K562 (cell line): ENCODE data around the gene TMEM107. TPM values are rescaled to one million over a fixed set of nuclear protein-coding genes. Genes with fewer than 3 reads are reported as not detected.
A peak's percentile ranks its signal among the peaks of the same experiment; 100 is the strongest.

Source experiments
- ASH1L ChIP-seq: fragments of 450-650 bp; IDR thresholded peaks from 2 replicates; pipeline ENCODE4 v1.6.1; 2018; ENCODE audit warnings: borderline replicate concordance, mild to moderate bottlenecking, low read depth; ENCODE audit not compliant: partially characterized antibody
- BMI1 ChIP-seq: fragments of 150-350 bp; IDR thresholded peaks from 2 replicates; pipeline ENCODE4 v1.6.1; 2014; ENCODE audit warnings: low read length
- BRD4 ChIP-seq: fragments of 200-600 bp; sonication (generic); IDR thresholded peaks from 2 replicates; pipeline ENCODE4 v1.6.1; 2017; ENCODE audit warnings: inconsistent platforms
- CBFB ChIP-seq: sonication (generic); formaldehyde crosslinking; IDR thresholded peaks from 2 replicates; pipeline ENCODE4 v1.4.0; 2020; ENCODE audit warnings: mild to moderate bottlenecking, missing genetic modification reagents
- CCNT2 ChIP-seq: IDR thresholded peaks from 2 replicates; pipeline ENCODE4 v1.6.1; 2011; ENCODE audit warnings: borderline replicate concordance, low read depth, mild to moderate bottlenecking, moderate library complexity, mixed read lengths, low read length; ENCODE audit not compliant: insufficient read length; ENCODE audit errors: extremely low read depth
- CHD4 ChIP-seq: fragments of 200-600 bp; sonication (generic); IDR thresholded peaks from 3 replicates; pipeline ENCODE4 v1.6.1; 2012; ENCODE audit warnings: low read depth, mild to moderate bottlenecking, mixed read lengths, low read length, inconsistent platforms; ENCODE audit not compliant: insufficient read depth, insufficient replicate concordance, poor library complexity, severe bottlenecking
- DACH1 ChIP-seq: fragments of 450-650 bp; IDR thresholded peaks from 2 replicates; pipeline ENCODE4 v1.6.1; 2018; ENCODE audit not compliant: partially characterized antibody
- E2F5 ChIP-seq: sonication (generic); formaldehyde crosslinking; IDR thresholded peaks from 2 replicates; pipeline ENCODE4 v1.8.0; 2022; ENCODE audit warnings: mild to moderate bottlenecking, missing genetic modification reagents
- FOS ChIP-seq: IDR thresholded peaks from 3 replicates; pipeline ENCODE4 v1.6.1; 2011; ENCODE audit not compliant: insufficient read length; ENCODE audit errors: extremely low read depth
- GATAD2A ChIP-seq: fragments of 450-650 bp; IDR thresholded peaks from 2 replicates; pipeline ENCODE4 v1.6.1; 2017
- GTF2A2 ChIP-seq: IDR thresholded peaks from 2 replicates; pipeline ENCODE4 v1.6.1; 2016; ENCODE audit warnings: mild to moderate bottlenecking, missing genetic modification characterization, missing compliant biosample characterization
- HDAC3 ChIP-seq: fragments of 450-650 bp; IDR thresholded peaks from 2 replicates; pipeline ENCODE4 v1.6.1; 2018; ENCODE audit warnings: borderline replicate concordance, mild to moderate bottlenecking, moderate library complexity; ENCODE audit not compliant: partially characterized antibody
- HIVEP1 ChIP-seq: fragments of 250-450 bp; sonication (Bioruptor Pico); IDR thresholded peaks from 2 replicates; pipeline ENCODE4 v1.4.0; 2020; ENCODE audit warnings: mild to moderate bottlenecking
- HMGN3 ChIP-seq: IDR thresholded peaks from 2 replicates; pipeline ENCODE4 v1.6.1; 2011; ENCODE audit warnings: borderline replicate concordance, low read depth, mild to moderate bottlenecking, mixed read lengths, low read length; ENCODE audit not compliant: insufficient read length; ENCODE audit errors: extremely low read depth
- KAT8 ChIP-seq: fragments of 450-650 bp; IDR thresholded peaks from 2 replicates; pipeline ENCODE4 v1.6.1; 2016; ENCODE audit warnings: low read depth, mild to moderate bottlenecking
- MYNN ChIP-seq, 2 experiments: sonication (generic); formaldehyde crosslinking in 1 of 2; IDR thresholded peaks; 2 replicates each; pipeline versions ENCODE4 v1.5.0 to v1.6.1; 2016 to 2020; ENCODE audit warnings: antibody characterized with exemption in 1 of 2, missing genetic modification reagents in 1 of 2
- SIN3B ChIP-seq: fragments of 450-650 bp; IDR thresholded peaks from 2 replicates; pipeline ENCODE4 v1.6.1; 2017; ENCODE audit warnings: low read depth, mild to moderate bottlenecking, moderate library complexity
- THAP7 ChIP-seq: fragments of 250-450 bp; sonication (Bioruptor Pico); IDR thresholded peaks from 2 replicates; pipeline ENCODE4 v1.5.0; 2021
- XRCC4 ChIP-seq: IDR thresholded peaks from one replicate; pipeline ENCODE4 v1.6.1; 2011; ENCODE audit not compliant: insufficient read depth, insufficient read length; ENCODE audit errors: extremely low read depth
- ZFP1 ChIP-seq: fragments of 450-650 bp; formaldehyde crosslinking; IDR thresholded peaks from 2 replicates; pipeline ENCODE4 v1.4.0; 2020; ENCODE audit warnings: mild to moderate bottlenecking, mixed read lengths
- ZKSCAN8 ChIP-seq: fragments of 200-800 bp; sonication (Bioruptor generic); IDR thresholded peaks from 2 replicates; pipeline ENCODE4 v1.6.1; 2016; ENCODE audit warnings: missing genetic modification characterization, missing compliant biosample characterization
- ZNF24 ChIP-seq: fragments of 450-650 bp; IDR thresholded peaks from 2 replicates; pipeline ENCODE4 v1.6.1; 2016
- ZNF830 ChIP-seq: fragments of 250-450 bp; sonication (Bioruptor Pico); IDR thresholded peaks from 2 replicates; pipeline ENCODE4 v1.5.0; 2021; ENCODE audit warnings: mild to moderate bottlenecking
- polyA plus RNA-seq, 8 experiments: library from polyadenylated mRNA; depleted of rRNA in 4 of 8; stranded (reverse) in 5 of 8; unstranded in 3 of 8; fragments of >200 nt; fragmentation: Nextera tagmentation in 2 of 8; fragmentation: Illumina TruSeq in 1 of 8; extraction: Ambion mirVana in 2 of 8; extraction: Trizol in 1 of 8; gene quantifications; 2 replicates each; pipeline versions ENCODE4 v1.2.1 to v1.2.3, GENCODE V29; 2011 to 2014; ENCODE audit warnings: inconsistent platforms in 1 of 8, missing spikeins in 1 of 8
- total RNA-seq, 7 experiments: library from RNA; depleted of rRNA in 6 of 7; stranded (reverse); fragments of >200 nt in 6 of 7; fragmentation: Illumina TruSeq in 2 of 7; extraction: Trizol in 2 of 7; gene quantifications; 2 replicates each; pipeline versions ENCODE4 v1.2.1 to v1.2.3, GENCODE V29; 2011 to 2021; ENCODE audit warnings: low replicate concordance in 1 of 7
- TF ChIP-seq, protein P1 (sequence below): fragments of 250-450 bp; sonication (Bioruptor Pico); IDR thresholded peaks from 2 replicates; pipeline ENCODE4 v1.8.0; 2021; ENCODE audit warnings: borderline replicate concordance, mild to moderate bottlenecking, moderate library complexity; ENCODE audit not compliant: poor library complexity, severe bottlenecking

TMEM107 gene
- total and polyA plus RNA-seq, 9 of the 15 experiments (the other 6 are each of a cell fraction or from before 2014, with no cell fraction given) = 7.1 to 26.2 (median 16.9) TPM

DNA sequence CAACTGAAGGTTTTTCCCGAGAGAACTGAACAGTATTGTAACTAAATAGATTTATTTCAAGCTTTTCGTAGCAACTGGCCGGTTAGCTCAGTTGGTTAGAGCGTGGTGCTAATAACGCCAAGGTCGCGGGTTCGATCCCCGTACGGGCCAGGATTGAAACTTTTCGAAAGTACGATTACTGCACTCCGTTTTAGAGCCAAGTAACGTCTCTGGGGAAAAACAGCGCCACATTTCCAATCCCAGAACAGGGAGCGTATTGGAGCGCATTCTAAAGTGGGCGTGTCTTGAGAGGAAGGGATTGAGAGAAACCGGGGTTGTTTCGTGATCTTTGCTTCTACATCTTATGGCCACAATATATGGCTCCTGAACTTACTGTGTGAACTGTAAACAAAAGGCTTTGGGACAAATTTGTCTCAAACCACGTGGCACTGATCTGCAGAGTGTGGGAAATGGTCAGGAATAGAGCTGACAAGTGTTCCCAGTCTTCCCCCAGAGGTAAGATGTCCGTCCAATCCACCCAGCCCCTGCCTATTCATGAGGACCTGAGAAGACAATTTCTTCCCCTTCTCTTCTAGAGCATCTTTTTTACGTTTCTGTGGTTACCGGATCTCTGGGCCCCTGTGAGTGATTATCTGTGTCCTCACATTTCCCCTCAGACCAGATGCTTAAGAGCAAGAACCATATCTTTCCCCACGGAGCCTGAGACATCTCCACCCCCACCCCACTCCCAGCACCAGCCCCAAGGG, 11.5 kb upstream of the TMEM107 start (continued):
- TF ChIP-seq XRCC4 = no peak
- no peak for TF ChIP-seq GTF2A2
- TF ChIP-seq HDAC3 = peak; percentile 15
- no peak for TF ChIP-seq DACH1
- no peak for TF ChIP-seq ASH1L
- TF ChIP-seq ZFP1 (CRISPR knock-in tag) = no peak
- TF ChIP-seq THAP7 = no peak
- no peak for TF ChIP-seq BMI1
- TF ChIP-seq ZNF24 = no peak
- no peak for TF ChIP-seq CHD4
- TF ChIP-seq MYNN (IDR thresholded peaks at IDR 0.05) = no peak
- TF ChIP-seq MYNN (CRISPR knock-in tag; IDR thresholded peaks at IDR 0.05) = no peak
- no peak for TF ChIP-seq FOS
- TF ChIP-seq GATAD2A = no peak
- no peak for TF ChIP-seq KAT8
- no peak for TF ChIP-seq CCNT2
- no peak for TF ChIP-seq HIVEP1 (CRISPR knock-in tag)
- no peak for TF ChIP-seq SIN3B
- TF ChIP-seq ZNF830 (CRISPR knock-in tag) = no peak
- TF ChIP-seq HMGN3 = no peak
- TF ChIP-seq BRD4 = peak; percentile 55; the same call in 1 of the 2 replicates
- TF ChIP-seq, protein P1, sequence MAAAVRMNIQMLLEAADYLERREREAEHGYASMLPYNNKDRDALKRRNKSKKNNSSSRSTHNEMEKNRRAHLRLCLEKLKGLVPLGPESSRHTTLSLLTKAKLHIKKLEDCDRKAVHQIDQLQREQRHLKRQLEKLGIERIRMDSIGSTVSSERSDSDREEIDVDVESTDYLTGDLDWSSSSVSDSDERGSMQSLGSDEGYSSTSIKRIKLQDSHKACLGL (CRISPR knock-in tag) = no peak
- TF ChIP-seq CBFB (CRISPR knock-in tag) = no peak
- TF ChIP-seq ZKSCAN8 (CRISPR knock-in tag) = peak; percentile 88
- TF ChIP-seq E2F5 (CRISPR knock-in tag) = no peak
